ENCODE data around the gene GATA5.

- TF ChIP-seq POLR2AphosphoS5 (IDR thresholded peaks at IDR 0.05; ENCODE audit: borderline replicate concordance, low read depth, low read length), result no peak
- TF ChIP-seq EZH2 (IDR thresholded peaks at IDR 0.05), result no peak
These were observed 46.1 kb downstream of the GATA5 start for GRCh38 chr20:62429455-62430310.
